Activated CD8-positive, alpha-beta memory T cell treated with anti-CD3 and anti-CD28 coated beads, Interleukin-2, amount 50 U/mL, for 24 hours (primary cell): ENCODE data around the gene ARHGEF28.

Experiments
- DNase-seq: peaks from one replicate; pipeline ENCODE4 v3.0.0-alpha.2; 2020; ENCODE audit errors: extremely low read depth

Gene ARHGEF28

GRCh38 chr5:73853091-73853490, 227.1 kb downstream of the ARHGEF28 start:
- DNase-seq, result no peak

- no peak for DNase-seq
Measured at GRCh38 chr5:73856997-73857396, 231.0 kb downstream of the ARHGEF28 start.

GRCh38 chr5:73857446-73857845, 231.4 kb downstream of the ARHGEF28 start:
- no peak for DNase-seq

GRCh38 chr5:73858054-73858453, 232.1 kb downstream of the ARHGEF28 start:
- DNase-seq, result no peak

- no peak for DNase-seq
Measured at GRCh38 chr5:73858776-73859175, 232.8 kb downstream of the ARHGEF28 start.

GRCh38 chr5:73859696-73860095, 233.7 kb downstream of the ARHGEF28 start:
- DNase-seq, result no peak

GRCh38 chr5:73861313-73861988, 235.5 kb downstream of the ARHGEF28 start:
- no peak for DNase-seq

GRCh38 chr5:73862796-73863195, 236.8 kb downstream of the ARHGEF28 start:
- no peak for DNase-seq

- no peak for DNase-seq
Measured at GRCh38 chr5:73863876-73864275, 237.9 kb downstream of the ARHGEF28 start.

- no peak for DNase-seq
Measured at GRCh38 chr5:73865315-73865714, 239.3 kb downstream of the ARHGEF28 start.

GRCh38 chr5:73867345-73868335, 241.6 kb downstream of the ARHGEF28 start:
- DNase-seq, result no peak

- DNase-seq, result no peak
Measured at GRCh38 chr5:73883646-73884045, 257.6 kb downstream of the ARHGEF28 start.

- DNase-seq, result no peak
Measured at GRCh38 chr5:73887688-73888087, 261.7 kb downstream of the ARHGEF28 start.

- DNase-seq, result no peak
Measured at GRCh38 chr5:73890569-73890968, 264.6 kb downstream of the ARHGEF28 start.

- DNase-seq, result no peak
Measured at GRCh38 chr5:73892218-73892617, 266.2 kb downstream of the ARHGEF28 start.

GRCh38 chr5:73892806-73893205, 266.8 kb downstream of the ARHGEF28 start:
- no peak for DNase-seq

GRCh38 chr5:73893813-73894212, 267.8 kb downstream of the ARHGEF28 start:
- DNase-seq, result no peak

- DNase-seq, result no peak
Measured at GRCh38 chr5:73894860-73895259, 268.9 kb downstream of the ARHGEF28 start.

GRCh38 chr5:73895471-73895870, 269.5 kb downstream of the ARHGEF28 start:
- no peak for DNase-seq

GRCh38 chr5:73896097-73896496, 270.1 kb downstream of the ARHGEF28 start:
- no peak for DNase-seq

- no peak for DNase-seq
Measured at GRCh38 chr5:73896668-73897067, 270.7 kb downstream of the ARHGEF28 start.

GRCh38 chr5:73897893-73898292, 271.9 kb downstream of the ARHGEF28 start:
- DNase-seq, result no peak

- no peak for DNase-seq
Measured at GRCh38 chr5:73899055-73899454, 273.1 kb downstream of the ARHGEF28 start.
